ENCODE measurements around the gene GBP3.
"Not testable (repeated sequence)": the region's sequence is repeated elsewhere in the genome, so short reads cannot be mapped to it uniquely, and the experiment has no call there.

The GBP3 gene

DNA sequence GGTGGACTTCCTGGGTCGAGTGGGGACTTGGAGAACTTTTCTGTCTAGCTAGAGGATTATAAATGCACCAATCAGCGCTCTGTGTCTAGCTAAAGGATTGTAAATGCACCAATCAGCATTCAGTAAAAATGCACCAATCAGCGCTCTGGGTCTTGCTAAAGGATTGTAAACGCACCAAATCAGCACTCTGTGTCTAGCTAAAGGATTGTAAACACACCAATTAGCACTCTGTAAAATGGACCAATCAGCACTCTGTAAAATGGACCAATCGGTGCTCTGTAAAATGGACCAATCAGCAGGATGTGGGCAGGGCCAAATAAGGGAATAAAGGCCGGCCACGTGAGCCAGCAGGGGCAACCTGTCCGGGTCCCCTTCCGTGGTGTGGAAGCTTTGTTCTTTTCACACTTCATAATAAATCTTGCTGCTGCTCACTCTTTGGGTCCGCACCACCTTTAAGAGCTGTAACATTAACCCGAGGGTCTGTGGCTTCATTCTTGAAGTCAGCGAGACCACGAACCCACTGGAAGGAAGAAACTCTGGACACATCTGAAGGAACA lies 48.0 kb downstream of the GBP3 start:
- DNase-seq = not testable (repeated sequence)

DNA sequence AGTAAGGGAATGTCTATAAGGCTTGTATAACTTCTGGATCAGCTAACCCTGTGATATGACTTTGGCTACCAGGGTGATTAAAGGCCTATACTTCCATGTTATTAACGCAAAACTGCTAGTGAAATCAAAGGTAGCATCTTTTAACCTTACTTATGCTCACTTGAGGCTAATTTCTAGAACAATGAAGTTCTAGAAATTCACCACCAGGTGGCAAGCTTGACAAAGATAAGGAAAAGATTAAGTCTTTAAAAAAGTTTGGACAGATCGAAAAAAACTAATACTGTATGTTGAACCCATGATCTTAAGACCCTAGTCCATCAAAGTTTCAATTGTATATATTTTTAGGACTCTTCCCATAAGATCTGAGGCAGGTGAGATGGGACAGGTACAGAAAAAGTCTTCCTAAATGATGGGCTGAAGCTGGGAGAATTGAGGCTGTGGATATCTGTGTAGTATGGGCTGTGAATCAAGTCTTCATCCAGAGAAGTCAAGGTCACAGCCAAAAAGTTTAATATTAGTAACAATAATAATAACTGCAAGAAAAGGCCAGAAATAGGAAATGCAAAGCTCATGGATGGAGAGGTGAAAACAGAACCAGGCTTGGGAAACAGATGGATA lies 49.0 kb downstream of the GBP3 start:
- DNase-seq = no peak

DNA sequence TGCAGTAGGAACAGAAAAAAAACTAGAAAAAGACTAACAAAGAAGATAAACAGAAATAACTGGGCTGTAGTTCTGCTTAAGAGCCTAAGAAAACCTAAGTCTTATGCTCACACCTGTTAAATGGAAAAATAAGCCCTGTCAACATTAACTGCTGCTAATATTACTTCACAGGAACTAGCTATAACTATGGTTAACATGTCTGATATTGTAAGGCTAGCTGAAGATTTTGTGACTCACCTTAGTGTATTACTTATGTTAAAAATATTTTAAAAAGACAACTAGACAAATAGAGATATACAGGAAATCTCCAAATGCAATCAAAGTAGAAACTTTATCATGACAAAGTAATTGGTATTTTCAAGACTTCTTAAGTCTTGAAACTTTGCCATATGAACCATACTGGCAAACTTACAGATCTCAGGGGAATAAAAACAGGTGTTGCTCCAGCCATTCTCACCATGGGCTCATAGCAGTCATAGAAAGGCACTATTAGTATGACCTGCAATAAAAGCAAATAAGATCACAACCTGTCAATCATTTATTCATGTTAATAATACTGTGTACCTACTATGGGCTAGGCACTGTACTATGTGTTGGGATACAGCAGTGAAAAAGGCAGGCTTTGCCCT lies 60.9 kb downstream of the GBP3 start:
- DNase-seq = no peak

- DNase-seq = no peak
These were observed 61.6 kb downstream of the GBP3 start for GRCh38 chr1:88961081-88961480.
